Left lung (tissue), 10 donors: Measurements from ENCODE around the gene CHMP5. TPM values are rescaled to one million over a fixed set of nuclear protein-coding genes. Genes with fewer than 3 reads are reported as not detected.

Experiments
- ATAC-seq: fragments of 200-7000 bp; cut with Tn5 transposase; one replicate; pipeline ENCODE4 v1.9.1; 2020; ENCODE audit warnings: moderate library complexity
- DNase-seq, 4 donors: peaks; one replicate each; pipeline ENCODE4 v3.0.0-alpha.2; 2013 to 2020
- H3K27ac ChIP-seq, 2 donors: fragments of 200-600 bp; sonication (generic) in 1 of 2; one replicate each; pipeline versions ENCODE4 v1.5.0 to v1.8.0; 2020 to 2021
- H3K27me3 ChIP-seq, 2 donors: fragments of 200-600 bp; sonication (generic) in 1 of 2; one replicate each; pipeline versions ENCODE4 v1.5.0 to v1.8.0; 2020 to 2021
- H3K36me3 ChIP-seq, 2 donors: fragments of 200-600 bp; sonication (generic) in 1 of 2; one replicate each; pipeline versions ENCODE4 v1.5.0 to v1.8.0; 2020 to 2021
- H3K4me1 ChIP-seq, 2 donors: fragments of 200-600 bp; one replicate each; pipeline ENCODE4 v1.8.0; 2021
- H3K4me3 ChIP-seq, 2 donors: fragments of 200-600 bp; sonication (generic) in 1 of 2; one replicate each; pipeline versions ENCODE4 v1.5.0 to v1.8.0; 2020 to 2021; ENCODE audit warnings: mild to moderate bottlenecking in 1 of 2
- H3K9me3 ChIP-seq, 2 donors: fragments of 200-600 bp; sonication (generic) in 1 of 2; one replicate each; pipeline versions ENCODE4 v1.5.0 to v1.8.0; 2020 to 2021
- CTCF ChIP-seq, 2 donors: fragments of 200-600 bp; sonication (generic) in 1 of 2; IDR thresholded peaks; one replicate each; pipeline versions ENCODE4 v1.5.0 to v1.8.0; 2021; ENCODE audit warnings: antibody characterized with exemption in 2 of 2
- intact Hi-C, 2 donors: fragments of 100-400 bp; cut with DNase I; formaldehyde crosslinking; loops; one replicate each; pipeline versions ENCODE4 v1.11.2 to v1.14.2; 2022
- polyA plus RNA-seq, 6 donors: library from polyadenylated mRNA; unstranded; fragments of 120-200 nt; gene quantifications; one replicate each; pipeline ENCODE4 v1.2.1, GENCODE V29; 2013; ENCODE audit not compliant: insufficient read length in 6 of 6
- total RNA-seq, 2 donors: library from RNA; stranded (reverse); fragmentation: NEBNext Ultra II Directional; extraction: Animal tissue kit (Norgen Biotek cat#: 25700); gene quantifications; one replicate each; pipeline ENCODE4 v1.2.1, GENCODE V29; 2021
- donor health status: DM: no; HTN: yes; CAD: no.
- donor health status: DM: no; HTN: no; CAD: no.

The CHMP5 gene
- total and polyA plus RNA-seq, 8 donors: 67.4 to 112 (median 95.8) TPM

DNA sequence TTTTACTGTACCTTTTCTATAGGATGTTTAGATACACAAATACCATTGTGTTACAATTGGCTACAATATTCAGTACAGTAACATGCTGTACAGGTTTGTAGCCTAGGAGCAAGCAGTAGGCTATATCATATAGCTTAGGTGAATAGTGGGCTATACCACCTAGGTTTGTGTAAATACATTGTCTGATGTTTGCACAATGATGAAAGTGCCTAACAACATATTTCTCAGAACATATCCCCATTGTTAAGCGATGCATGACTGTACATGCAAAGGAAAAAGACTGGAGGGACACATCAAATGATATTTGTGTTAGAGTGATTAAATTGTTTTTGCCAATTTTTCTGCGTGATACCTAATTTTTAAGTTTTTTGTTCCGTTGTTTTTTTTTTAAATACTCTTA, 5.3 kb downstream of the CHMP5 start:
- ATAC-seq: no peak
- peaks cover 0 to 92% of the 10 kb centered on the region in 2 donors for H3K36me3 ChIP-seq

GRCh38 chr9:33272061-33272460, 7.2 kb downstream of the CHMP5 start:
- DNase-seq: no peak
- no peaks in the 10 kb centered on the region for H3K9me3 ChIP-seq
- peaks cover 0 to 7% of the 10 kb centered on the region in 2 donors for H3K4me1 ChIP-seq
- no peaks in the 10 kb centered on the region for H3K27me3 ChIP-seq
- H3K27ac ChIP-seq: no peak overlapping the region
- intact Hi-C loops: no loop called here
- TF ChIP-seq CTCF (IDR thresholded peaks at IDR 0.05): no peak
- H3K36me3 ChIP-seq: peaks cover 0 to 99% of the 10 kb centered on the region in 2 donors
- H3K4me3 ChIP-seq: no peak overlapping the region
- ATAC-seq: no peak

More for the DNA sequence above, 5.3 kb downstream of the CHMP5 start:
- Histone ChIP-seq H3K4me3 (no peak overlapping the region), H3K4me1 (peaks cover 4 to 26% of the 10 kb centered on the region in 2 donors), H3K9me3 (no peaks in the 10 kb centered on the region), H3K27me3 (no peaks in the 10 kb centered on the region), H3K27ac (no peak overlapping the region)
- no peak for DNase-seq
- intact Hi-C loops: no loop called here
- no peak for TF ChIP-seq CTCF (IDR thresholded peaks at IDR 0.05)

DNA sequence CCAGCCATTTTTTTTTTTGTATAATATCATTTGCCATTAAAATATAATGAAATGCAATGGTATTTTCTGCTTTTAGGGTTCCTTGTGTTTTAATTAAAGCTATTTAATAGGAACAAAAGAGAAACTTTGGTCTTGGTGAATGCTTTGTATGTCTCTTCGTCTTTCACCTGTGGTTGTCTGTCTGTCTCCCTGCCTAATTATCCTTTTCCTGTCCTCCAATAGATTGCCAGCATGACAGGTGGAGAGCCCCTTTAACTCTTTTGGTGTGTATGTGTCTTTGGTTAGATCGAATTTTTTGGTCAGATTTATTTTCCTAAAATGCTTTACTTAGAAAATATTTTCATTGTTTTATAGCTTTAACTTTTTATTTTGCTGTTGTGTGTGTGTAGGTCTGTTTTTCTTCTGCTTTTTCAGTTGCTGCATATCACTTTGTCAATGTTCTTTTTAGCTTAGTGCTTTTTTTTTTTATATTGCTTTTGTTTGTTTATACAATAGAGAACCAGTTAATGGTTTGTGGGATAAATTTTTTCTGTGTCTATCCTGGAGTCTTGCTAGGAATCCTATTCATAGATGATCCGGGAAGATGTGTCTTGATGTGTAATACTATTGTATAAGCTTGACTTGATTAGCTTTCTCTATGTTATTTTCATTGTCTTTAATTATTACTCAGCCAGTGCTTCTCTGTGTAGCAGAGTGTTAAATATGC, 8.6 kb downstream of the CHMP5 start:
- H3K4me3 ChIP-seq: no peak overlapping the region
- no peak overlapping the region for H3K27ac ChIP-seq
- H3K9me3 ChIP-seq: no peaks in the 10 kb centered on the region
- TF ChIP-seq CTCF (IDR thresholded peaks at IDR 0.05): no peak
- no peaks in the 10 kb centered on the region for H3K4me1 ChIP-seq
- peaks cover 0 to 99% of the 10 kb centered on the region in 2 donors for H3K36me3 ChIP-seq
- ATAC-seq (no peak), DNase-seq (no peak)
- H3K27me3 ChIP-seq: no peaks in the 10 kb centered on the region
- intact Hi-C loops: no loop called here

- no peak for TF ChIP-seq CTCF (IDR thresholded peaks at IDR 0.05)
- no peak for DNase-seq
- Histone ChIP-seq H3K27ac (no peak overlapping the region), H3K9me3 (no peaks in the 10 kb centered on the region), H3K27me3 (no peaks in the 10 kb centered on the region), H3K4me3 (no peak overlapping the region), H3K36me3 (peaks cover 0 to 100% of the 10 kb centered on the region in 2 donors), H3K4me1 (no peaks in the 10 kb centered on the region)
- intact Hi-C loops: no loop called here
- ATAC-seq: no peak
Measured at GRCh38 chr9:33273972-33274328, 9.1 kb downstream of the CHMP5 start.

- Histone ChIP-seq H3K27ac (no peak overlapping the region), H3K27me3 (no peaks in the 10 kb centered on the region), H3K9me3 (no peaks in the 10 kb centered on the region), H3K4me3 (no peak overlapping the region), H3K36me3 (peaks cover 0 to 100% of the 10 kb centered on the region in 2 donors), H3K4me1 (no peaks in the 10 kb centered on the region)
- DNase-seq (no peak), ATAC-seq (no peak)
- intact Hi-C loops: no loop called here
- TF ChIP-seq CTCF (IDR thresholded peaks at IDR 0.05): no peak
Measured at GRCh38 chr9:33277484-33277883, 12.6 kb downstream of the CHMP5 start.
